Naive thymus-derived CD4-positive, alpha-beta T cell (primary cell): ENCODE measurements around the gene UBE2L3. TPM values are rescaled to one million over a fixed set of nuclear protein-coding genes. Genes with fewer than 3 reads are reported as not detected.

Source experiments
- ATAC-seq: fragments of 150-1000 bp; cut with Tn5 transposase; 2 replicates; pipeline ENCODE4 v1.10.0; 2021; ENCODE audit warnings: mild to moderate bottlenecking, moderate library complexity
- CTCF ChIA-PET: fragments of 350-600 bp; sonication (Branson Sonifier 250); formaldehyde crosslinking; loops from one replicate; lab custom pipeline; 2021; ENCODE audit warnings: antibody characterized with exemption; lab: Charles Lee
- POLR2A ChIA-PET: fragments of 350-600 bp; sonication (Branson Sonifier 250); formaldehyde crosslinking; loops from one replicate; lab custom pipeline; 2021; ENCODE audit warnings: antibody characterized with exemption, inconsistent platforms; lab: Charles Lee
- DNase-seq, 9 donors: peaks; one replicate each; pipeline versions ENCODE4 v3.0.0 to v3.0.0-alpha.2; 2020 to 2022; ENCODE audit warnings: mixed read lengths in 1 of 9
- H3K27ac ChIP-seq: one replicate; pipeline ENCODE4 v1.7.0; 2013; ENCODE audit warnings: mild to moderate bottlenecking, low read depth, low read length, moderate library complexity
- H3K27me3 ChIP-seq, 2 donors: one replicate each; pipeline ENCODE4 v1.7.0; 2013; ENCODE audit warnings: low read length in 2 of 2, mild to moderate bottlenecking in 2 of 2, moderate library complexity in 2 of 2; ENCODE audit not compliant: control insufficient read depth in 2 of 2, insufficient read depth in 2 of 2
- H3K36me3 ChIP-seq, 3 experiments: 1 replicate in 2 of 3; 2 replicates in 1 of 3; pipeline ENCODE4 v1.7.0; 2013; ENCODE audit warnings: low read length in 3 of 3, mild to moderate bottlenecking in 3 of 3, moderate library complexity in 1 of 3; ENCODE audit not compliant: insufficient read depth in 3 of 3, control insufficient read depth in 2 of 3
- H3K4me1 ChIP-seq, 2 donors: one replicate each; pipeline ENCODE4 v1.7.0; 2013; ENCODE audit warnings: low read length in 2 of 2, mild to moderate bottlenecking in 2 of 2, moderate library complexity in 1 of 2; ENCODE audit not compliant: control insufficient read depth in 2 of 2, insufficient read depth in 2 of 2
- H3K4me3 ChIP-seq: 2 replicates; pipeline ENCODE4 v1.7.0; 2013; ENCODE audit warnings: mild to moderate bottlenecking, low read length
- H3K9me3 ChIP-seq, 3 experiments: 1 replicate in 2 of 3; 2 replicates in 1 of 3; pipeline ENCODE4 v1.7.0; 2013; ENCODE audit warnings: low read length in 3 of 3; ENCODE audit not compliant: control insufficient read depth in 2 of 3
- H3K27ac Mint-ChIP-seq, 9 donors: one replicate each; pipeline ENCODE4 v1.8.0; 2020 to 2022; ENCODE audit warnings: mixed read lengths in 9 of 9, mild to moderate bottlenecking in 8 of 9, moderate library complexity in 5 of 9, inconsistent platforms in 2 of 9
- H3K27me3 Mint-ChIP-seq, 5 donors: one replicate each; pipeline ENCODE4 v1.8.0; 2021 to 2022; ENCODE audit warnings: mixed read lengths in 5 of 5, mild to moderate bottlenecking in 1 of 5
- H3K36me3 Mint-ChIP-seq, 5 donors: one replicate each; pipeline ENCODE4 v1.8.0; 2020 to 2022; ENCODE audit warnings: mixed read lengths in 5 of 5, mild to moderate bottlenecking in 3 of 5, inconsistent platforms in 1 of 5
- H3K4me1 Mint-ChIP-seq, 7 donors: one replicate each; pipeline ENCODE4 v1.8.0; 2020 to 2022; ENCODE audit warnings: mixed read lengths in 7 of 7, mild to moderate bottlenecking in 3 of 7, inconsistent platforms in 1 of 7
- H3K4me3 Mint-ChIP-seq, 10 donors: one replicate each; pipeline ENCODE4 v1.8.0; 2020 to 2022; ENCODE audit warnings: mild to moderate bottlenecking in 10 of 10, mixed read lengths in 10 of 10, moderate library complexity in 6 of 10, inconsistent platforms in 2 of 10
- H3K9me3 Mint-ChIP-seq, 11 donors: one replicate each; pipeline ENCODE4 v1.8.0; 2020 to 2022; ENCODE audit warnings: mixed read lengths in 11 of 11, mild to moderate bottlenecking in 4 of 11, inconsistent platforms in 1 of 11, moderate library complexity in 1 of 11
- intact Hi-C, 2 donors: fragments of 100-400 bp; cut with micrococcal nuclease; formaldehyde crosslinking; loops; one replicate each; pipeline ENCODE4 v1.15.1; 2023
- microRNA-seq: library from miRNA; unstranded; fragments of <30 nt; microRNA quantifications from one replicate; pipeline ENCODE4 v1.2.0, GENCODE V29; 2022; ENCODE audit warnings: borderline microRNAs expressed
- polyA plus RNA-seq, 2 donors: library from polyadenylated mRNA; unstranded; fragments of 300-500 nt; fragmentation: Illumina TruSeq; gene quantifications; one replicate each; pipeline ENCODE4 v1.2.3, GENCODE V29; 2021
- total RNA-seq, 6 experiments: library from RNA in 5 of 6; stranded (reverse) in 5 of 6; gene quantifications; 1 replicate in 5 of 6; 2 replicates in 1 of 6; pipeline ENCODE4 v1.2.3 and lab custom pipeline; 2021 to 2026

Gene UBE2L3
- total and polyA plus RNA-seq, 7 experiments from 2014 or later: 22.5 to 101 (median 34.6) TPM

GRCh38 chr22:21669026-21669425 lies 101.5 kb downstream of the UBE2L3 start:
- no peak overlapping the region for H3K27ac ChIP-seq
- Mint-ChIP-seq H3K27ac (peak overlapping the region in 1 of 9 donors; percentile 57), H3K4me1 (peaks cover 30 to 46% (median 38%) of the 10 kb centered on the region in 7 donors), H3K36me3 (peaks cover 3 to 30% (median 12%) of the 10 kb centered on the region in 5 donors), H3K9me3 (no peaks in the 10 kb centered on the region), H3K27me3 (peaks cover 0 to 2% (median 0%) of the 10 kb centered on the region in 5 donors), H3K4me3 (peak overlapping the region in 4 of 10 donors; percentile 37 to 75 (median 56))
- H3K4me3 ChIP-seq: no peak overlapping the region
- no peaks in the 10 kb centered on the region for H3K27me3 ChIP-seq
- ATAC-seq (no peak), DNase-seq (no peak)
- ChIA-PET CTCF (no interaction called here), POLR2A (interaction anchor here (1.8 kb wide), 1 partner anchor 39 kb away, joined by 4 read pairs; the partner anchor contains the start of gene YDJC)
- peaks cover 26 to 52% (median 27%) of the 10 kb centered on the region in 3 experiments for H3K36me3 ChIP-seq
- intact Hi-C loops: loop anchor here in 1 of 2 donors (5.0 kb wide), 1 partner anchor 198 kb away; the partner anchor contains the start of gene MAPK1
- H3K9me3 ChIP-seq: no peaks in the 10 kb centered on the region
- peaks cover 6 to 16% of the 10 kb centered on the region in 2 donors for H3K4me1 ChIP-seq

- H3K9me3 Mint-ChIP-seq: no peaks in the 10 kb centered on the region
- ATAC-seq (no peak), DNase-seq (no peak)
- no peaks in the 10 kb centered on the region for H3K27me3 ChIP-seq
- no peak overlapping the region for H3K4me3 ChIP-seq
- H3K4me1 Mint-ChIP-seq: peaks cover 15 to 29% (median 24%) of the 10 kb centered on the region in 7 donors
- peaks cover 11 to 56% (median 29%) of the 10 kb centered on the region in 5 donors for H3K36me3 Mint-ChIP-seq
- CTCF ChIA-PET: no interaction called here
- peaks cover 0 to 4% of the 10 kb centered on the region in 2 donors for H3K4me1 ChIP-seq
- POLR2A ChIA-PET: interaction anchor here (0.7 kb wide), 1 partner anchor 26 kb away, joined by 3 read pairs; no protein-coding TSS in a partner anchor
- no peak overlapping the region for H3K27ac ChIP-seq
- intact Hi-C loops: loop anchor here in 1 of 2 donors (10.0 kb wide), 1 partner anchor 57 kb away; no protein-coding TSS in a partner anchor
- H3K27ac Mint-ChIP-seq: no peak overlapping the region
- no peak overlapping the region for H3K4me3 Mint-ChIP-seq
- H3K27me3 Mint-ChIP-seq: no peaks in the 10 kb centered on the region
- peaks cover 26 to 68% (median 35%) of the 10 kb centered on the region in 3 experiments for H3K36me3 ChIP-seq
- H3K9me3 ChIP-seq: no peaks in the 10 kb centered on the region
These were observed 104.7 kb downstream of the UBE2L3 start for GRCh38 chr22:21672107-21672629.

Small RNA genes within 50 kb of the gene (microRNA-seq; reads per million reads assigned to microRNA genes)
- gene MIR130B (141 reads per million, percentile 57 among the genes with 10 or more reads in this experiment), gene MIR301B (not detected)

Other genes with a start within 250 kb of the UBE2L3 start
- 1 to 10 TPM in 2 of 5 experiments, under 1 TPM in 2, not detected in 1; 0.31 to 4.1 (median 1.8) TPM for gene RIMBP3B, start 184.0 kb upstream of the UBE2L3 start, total RNA-seq
- gene RIMBP3B, start 184.0 kb upstream of the UBE2L3 start, polyA plus RNA-seq: 1 to 10 TPM in 1 of 2 donors, under 1 TPM in 1; 0.96 to 1.3 TPM
- 10 to 100 TPM in 4 of 5 experiments, 1 to 10 TPM in 1; 4.5 to 13.8 (median 11.4) TPM for gene HIC2, start 150.3 kb upstream of the UBE2L3 start, total RNA-seq
- 1 to 10 TPM in 1 of 2 donors, under 1 TPM in 1; 0.44 to 1.2 TPM for gene HIC2, start 150.3 kb upstream of the UBE2L3 start, polyA plus RNA-seq
- 1 to 10 TPM; 1.3 to 7.3 (median 3.7) TPM for gene TMEM191C, start 100.3 kb upstream of the UBE2L3 start, total RNA-seq
- 1 to 10 TPM in 1 of 2 donors, under 1 TPM in 1; 0.51 to 2.3 TPM for gene TMEM191C, start 100.3 kb upstream of the UBE2L3 start, polyA plus RNA-seq
- 1 to 10 TPM in 2 of 5 experiments, under 1 TPM in 3; 0.27 to 4.4 (median 0.77) TPM for gene RIMBP3C, start 16.3 kb upstream of the UBE2L3 start, total RNA-seq
- 1 to 10 TPM in 1 of 2 donors, under 1 TPM in 1; 0.22 to 1.4 TPM for gene RIMBP3C, start 16.3 kb upstream of the UBE2L3 start, polyA plus RNA-seq
- 10 to 100 TPM; 29.0 to 56.0 (median 38.0) TPM for gene YDJC, start 62.3 kb downstream of the UBE2L3 start, total RNA-seq
- 10 to 100 TPM; 51.4 to 75.8 TPM for gene YDJC, start 62.3 kb downstream of the UBE2L3 start, polyA plus RNA-seq
- gene CCDC116, start 65.0 kb downstream of the UBE2L3 start, total RNA-seq: under 1 TPM in 4 of 5 experiments, not detected in 1; 0.21 to 0.43 (median 0.27) TPM
- gene CCDC116, start 65.0 kb downstream of the UBE2L3 start, polyA plus RNA-seq: not detected
- 10 to 100 TPM; 22.1 to 99.8 (median 31.7) TPM for gene SDF2L1, start 74.6 kb downstream of the UBE2L3 start, total RNA-seq
- 10 to 100 TPM; 70.2 to 72.4 TPM for gene SDF2L1, start 74.6 kb downstream of the UBE2L3 start, polyA plus RNA-seq
- 10 to 100 TPM; 69.5 to 81.8 (median 74.7) TPM for gene PPIL2, start 98.3 kb downstream of the UBE2L3 start, total RNA-seq
- gene PPIL2, start 98.3 kb downstream of the UBE2L3 start, polyA plus RNA-seq: 10 to 100 TPM; 27.1 to 46.4 TPM
- 1 to 10 TPM; 2.5 to 9.5 (median 3.6) TPM for gene YPEL1, start 168.1 kb downstream of the UBE2L3 start, total RNA-seq
- gene YPEL1, start 168.1 kb downstream of the UBE2L3 start, polyA plus RNA-seq: 1 to 10 TPM; 1.5 TPM